ENCODE data around the gene PSMD8.
A peak's percentile ranks its signal among the peaks of the same experiment; 100 is the strongest.

PSMD8 gene

GRCh38 chr19:38386971-38387549 is 12.7 kb downstream of the PSMD8 start:
- DNase-seq (ENCODE audit: extremely low read depth in 1 of 2, low read depth in 1 of 2): no peak

- DNase-seq (ENCODE audit: extremely low read depth in 1 of 2, low read depth in 1 of 2): peak; percentile 46 to 83
Observed at GRCh38 chr19:38387550-38388348, 13.4 kb downstream of the PSMD8 start, which contains the start of gene GGN. Gene GGN (minus strand): TSS chr19:38388034. CDS start chr19:38387261, 773 bp downstream.

- no peak for DNase-seq (ENCODE audit: extremely low read depth in 1 of 2, low read depth in 1 of 2)
Observed at GRCh38 chr19:38388349-38389100, 14.2 kb downstream of the PSMD8 start, which contains the start of gene SPRED3. Gene SPRED3 (plus strand): TSS chr19:38388697. CDS start chr19:38390303, 1,606 bp downstream.

GRCh38 chr19:38389101-38389925 is 14.9 kb downstream of the PSMD8 start:
- DNase-seq (ENCODE audit: extremely low read depth in 1 of 2, low read depth in 1 of 2): no peak

GRCh38 chr19:38389957-38390924 is 15.9 kb downstream of the PSMD8 start:
- no peak for DNase-seq (ENCODE audit: extremely low read depth in 1 of 2, low read depth in 1 of 2)

- DNase-seq (ENCODE audit: extremely low read depth in 1 of 2, low read depth in 1 of 2): no peak
Observed at GRCh38 chr19:38391911-38392464, 17.6 kb downstream of the PSMD8 start.

- DNase-seq (ENCODE audit: extremely low read depth in 1 of 2, low read depth in 1 of 2): no peak
Observed at GRCh38 chr19:38392707-38393308, 18.4 kb downstream of the PSMD8 start.

- peak; percentile 53 to 80 for DNase-seq (ENCODE audit: extremely low read depth in 1 of 2, low read depth in 1 of 2)
Observed at GRCh38 chr19:38394488-38394887, 20.1 kb downstream of the PSMD8 start.

GRCh38 chr19:38395381-38396114 is 21.2 kb downstream of the PSMD8 start:
- no peak for DNase-seq (ENCODE audit: extremely low read depth in 1 of 2, low read depth in 1 of 2)

- no peak for DNase-seq (ENCODE audit: extremely low read depth in 1 of 2, low read depth in 1 of 2)
Observed at GRCh38 chr19:38399081-38399480, 24.7 kb downstream of the PSMD8 start.

GRCh38 chr19:38399537-38399936 is 25.2 kb downstream of the PSMD8 start:
- DNase-seq (ENCODE audit: extremely low read depth in 1 of 2, low read depth in 1 of 2): no peak

- DNase-seq (ENCODE audit: extremely low read depth in 1 of 2, low read depth in 1 of 2): no peak
Observed at GRCh38 chr19:38400361-38400760, 26.0 kb downstream of the PSMD8 start.

GRCh38 chr19:38401148-38401547 is 26.8 kb downstream of the PSMD8 start:
- DNase-seq (ENCODE audit: extremely low read depth in 1 of 2, low read depth in 1 of 2): no peak

- DNase-seq (ENCODE audit: extremely low read depth in 1 of 2, low read depth in 1 of 2): no peak
Observed at GRCh38 chr19:38402623-38402966, 28.2 kb downstream of the PSMD8 start.

- DNase-seq (ENCODE audit: extremely low read depth in 1 of 2, low read depth in 1 of 2): peak; percentile 94 to 96
Observed at GRCh38 chr19:38402967-38403674, 28.8 kb downstream of the PSMD8 start, which contains the start of gene FAM98C. Gene FAM98C (plus strand): TSS chr19:38403093. CDS start chr19:38403154, 61 bp downstream.

- DNase-seq (ENCODE audit: extremely low read depth in 1 of 2, low read depth in 1 of 2): no peak
Observed at GRCh38 chr19:38404858-38405257, 30.5 kb downstream of the PSMD8 start.

GRCh38 chr19:38405276-38405675 is 30.9 kb downstream of the PSMD8 start:
- no peak for DNase-seq (ENCODE audit: extremely low read depth in 1 of 2, low read depth in 1 of 2)
